Fibroblast of villous mesenchyme (primary cell): ENCODE measurements around the gene MAST4. TPM values are rescaled to one million over a fixed set of nuclear protein-coding genes. Genes with fewer than 3 reads are reported as not detected.

ENCODE experiments used
- DNase-seq: peaks from one replicate; pipeline ENCODE4 v3.0.0-alpha.2; 2010; ENCODE audit warnings: low read depth
- H3K4me3 ChIP-seq: 2 replicates; pipeline ENCODE4 v1.5.1; 2011; ENCODE audit warnings: low read depth, mild to moderate bottlenecking, low read length
- CTCF ChIP-seq: IDR thresholded peaks from 2 replicates; pipeline ENCODE4 v1.5.1; 2012; ENCODE audit warnings: low read depth, mild to moderate bottlenecking, low read length; ENCODE audit not compliant: insufficient read depth
- total RNA-seq: library from RNA; depleted of rRNA; stranded (reverse); fragments of >200 nt; gene quantifications from 2 replicates; pipeline ENCODE4 v1.2.3, GENCODE V29; 2012

MAST4 gene
- total RNA-seq, 1 donor, result 8.2 TPM

GRCh38 chr5:66826696-66827095, 230.5 kb downstream of the MAST4 start:
- H3K4me3 ChIP-seq, result no peak overlapping the region
- TF ChIP-seq CTCF, result no peak
- no peak for DNase-seq

DNA sequence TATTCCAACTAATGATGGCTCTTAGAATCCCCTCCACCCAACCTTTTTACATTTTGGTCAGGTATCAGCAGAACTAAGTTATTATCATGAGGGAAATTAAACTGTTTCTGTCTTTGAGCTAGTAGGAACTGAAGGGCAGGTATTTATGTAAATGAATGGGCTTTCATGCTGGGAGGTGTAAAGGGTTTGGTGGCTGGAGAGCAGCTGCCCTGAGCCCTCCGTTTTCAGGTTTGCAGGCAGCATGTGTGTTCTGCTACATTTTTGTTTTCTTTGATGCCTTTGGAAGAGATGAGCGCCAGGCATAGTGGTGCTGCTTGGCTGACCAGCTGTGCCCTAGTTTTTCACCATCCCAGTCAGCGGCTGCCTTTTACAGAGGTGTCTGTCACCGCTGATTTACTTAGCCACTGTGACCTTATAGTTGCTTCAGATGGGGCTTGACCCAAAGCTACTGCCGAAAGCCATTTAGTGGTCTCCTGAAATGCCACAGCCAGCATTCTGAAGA, 231.9 kb downstream of the MAST4 start:
- no peak for TF ChIP-seq CTCF
- DNase-seq, result no peak
- H3K4me3 ChIP-seq, result peak overlapping the region; percentile 46

DNA sequence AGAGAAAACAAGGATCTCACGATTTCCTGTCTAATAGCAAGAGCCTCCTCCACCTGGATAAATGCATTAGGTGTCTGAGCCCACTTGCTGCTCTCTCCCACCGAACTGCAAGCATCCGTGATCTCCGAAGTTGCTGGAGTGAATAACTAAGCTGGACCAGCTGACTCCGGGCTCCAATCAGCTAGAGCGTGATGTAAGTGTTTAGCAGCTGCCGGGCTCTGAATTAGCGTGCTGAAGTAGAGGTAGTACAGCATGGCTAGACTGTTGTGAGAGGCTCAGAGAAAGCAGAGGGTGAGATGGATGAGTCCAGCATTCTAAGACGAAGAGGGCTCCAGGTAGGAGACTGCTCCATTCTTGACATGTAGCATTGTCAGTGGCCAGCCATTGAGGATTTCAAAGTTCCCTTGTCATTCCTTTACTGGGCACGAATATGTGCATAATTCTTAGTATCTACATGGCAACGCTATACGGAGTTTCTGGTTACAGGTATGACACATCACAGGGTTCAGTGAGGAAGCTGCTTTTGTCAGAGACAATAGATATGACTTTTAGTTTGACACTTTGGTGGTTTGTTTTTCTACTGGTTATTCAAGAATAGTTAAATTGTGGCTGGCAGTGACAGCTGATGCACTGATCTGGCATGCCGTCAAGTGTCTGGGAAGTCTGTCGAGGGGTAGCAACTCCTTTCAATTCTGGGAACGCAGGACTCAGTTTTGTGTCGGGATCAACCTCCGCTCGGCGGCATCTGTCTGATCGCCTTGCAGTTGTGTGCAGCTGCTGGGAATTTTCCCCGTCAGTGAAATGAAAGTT, 232.6 kb downstream of the MAST4 start:
- no peak for TF ChIP-seq CTCF
- peak overlapping the region; percentile 46 for H3K4me3 ChIP-seq
- peak; percentile 59 for DNase-seq

DNA sequence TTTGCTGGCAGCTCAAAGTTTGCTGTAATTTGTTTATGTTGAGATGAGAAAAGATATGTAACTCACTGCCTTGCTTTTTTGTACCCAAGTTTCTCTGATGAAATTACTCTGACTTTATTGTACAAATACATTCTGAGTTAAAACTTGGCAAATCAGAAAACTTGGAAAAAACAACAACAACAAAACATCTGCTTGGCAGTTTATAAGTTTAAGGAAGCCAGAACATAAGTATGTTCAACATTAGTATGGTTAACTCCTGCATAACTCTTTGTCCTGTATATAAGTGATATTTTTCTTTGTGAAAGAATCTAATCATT, 233.1 kb downstream of the MAST4 start:
- peak overlapping the region; percentile 46 for H3K4me3 ChIP-seq
- no peak for TF ChIP-seq CTCF
- DNase-seq, result no peak

- peak; percentile 6 for DNase-seq
- H3K4me3 ChIP-seq, result no peak overlapping the region
- no peak for TF ChIP-seq CTCF
These were observed 233.6 kb downstream of the MAST4 start for GRCh38 chr5:66829826-66830225.

DNA sequence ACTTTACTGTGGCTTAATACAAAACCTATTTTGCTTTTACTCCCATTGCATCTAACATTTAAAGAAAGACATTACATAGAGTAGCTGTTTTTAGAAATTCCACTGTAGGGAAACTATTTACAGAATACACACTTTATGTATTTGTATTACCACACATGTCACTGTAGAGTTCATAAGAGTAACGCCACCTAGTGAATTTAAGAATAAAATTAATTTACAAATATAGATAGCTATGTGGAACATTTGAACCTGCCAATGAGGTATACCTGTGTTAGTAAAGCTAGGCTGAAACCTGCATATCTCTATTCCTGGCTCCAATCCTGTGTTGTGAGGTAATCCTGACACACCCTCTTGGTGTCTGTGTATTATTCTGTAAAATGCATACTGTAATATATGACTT, 234.4 kb downstream of the MAST4 start:
- DNase-seq, result no peak
- no peak overlapping the region for H3K4me3 ChIP-seq
- peak; percentile 13 for TF ChIP-seq CTCF
